ENCODE results near the gene FILIP1L. TPM values are rescaled to one million over a fixed set of nuclear protein-coding genes. Genes with fewer than 3 reads are reported as not detected.

Gene FILIP1L
- total and polyA plus RNA-seq, 11 donors = 18.2 to 120 (median 77.3) TPM

GRCh38 chr3:100006570-100007271 lies 107.6 kb downstream of the FILIP1L start:
- peak in 2 of 4 donors; percentile 12 to 26 for ATAC-seq

DNA sequence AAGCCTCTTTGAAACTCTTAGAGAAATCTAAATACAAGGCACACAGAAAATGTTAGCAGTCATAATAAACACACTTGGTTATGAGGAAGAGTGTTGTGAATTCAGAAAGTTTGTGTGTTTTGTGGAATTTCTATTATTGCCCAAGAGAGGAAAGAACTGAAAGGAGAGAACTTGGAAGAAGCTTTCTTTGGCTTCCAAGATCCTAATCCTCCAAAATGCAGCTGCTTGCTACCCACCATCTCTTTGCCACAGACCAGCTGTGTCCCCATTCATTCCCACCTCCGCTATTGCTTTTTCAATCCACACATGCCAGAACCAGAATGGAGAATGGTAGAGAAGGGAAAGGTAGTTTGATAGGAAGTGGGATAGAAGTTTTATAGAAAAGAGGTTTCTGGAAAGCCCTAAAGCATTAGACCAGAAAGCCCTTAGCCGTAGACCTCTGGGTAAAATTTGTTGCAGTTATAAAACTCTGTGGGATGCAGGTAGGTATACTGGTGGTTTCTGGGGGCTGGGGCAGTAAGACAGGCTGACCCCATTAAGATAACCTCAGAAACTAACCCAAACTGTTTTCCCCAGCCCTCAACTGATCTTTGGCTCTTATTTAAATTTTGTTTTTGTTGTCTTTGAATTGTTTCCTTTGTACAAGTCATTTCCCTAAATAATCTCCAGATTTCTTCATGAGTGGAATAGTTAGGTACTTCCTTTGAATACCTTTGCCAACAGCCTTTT lies 108.5 kb downstream of the FILIP1L start:
- TF ChIP-seq POLR2A (IDR thresholded peaks at IDR 0.05) = no peak
- TF ChIP-seq, protein P1, sequence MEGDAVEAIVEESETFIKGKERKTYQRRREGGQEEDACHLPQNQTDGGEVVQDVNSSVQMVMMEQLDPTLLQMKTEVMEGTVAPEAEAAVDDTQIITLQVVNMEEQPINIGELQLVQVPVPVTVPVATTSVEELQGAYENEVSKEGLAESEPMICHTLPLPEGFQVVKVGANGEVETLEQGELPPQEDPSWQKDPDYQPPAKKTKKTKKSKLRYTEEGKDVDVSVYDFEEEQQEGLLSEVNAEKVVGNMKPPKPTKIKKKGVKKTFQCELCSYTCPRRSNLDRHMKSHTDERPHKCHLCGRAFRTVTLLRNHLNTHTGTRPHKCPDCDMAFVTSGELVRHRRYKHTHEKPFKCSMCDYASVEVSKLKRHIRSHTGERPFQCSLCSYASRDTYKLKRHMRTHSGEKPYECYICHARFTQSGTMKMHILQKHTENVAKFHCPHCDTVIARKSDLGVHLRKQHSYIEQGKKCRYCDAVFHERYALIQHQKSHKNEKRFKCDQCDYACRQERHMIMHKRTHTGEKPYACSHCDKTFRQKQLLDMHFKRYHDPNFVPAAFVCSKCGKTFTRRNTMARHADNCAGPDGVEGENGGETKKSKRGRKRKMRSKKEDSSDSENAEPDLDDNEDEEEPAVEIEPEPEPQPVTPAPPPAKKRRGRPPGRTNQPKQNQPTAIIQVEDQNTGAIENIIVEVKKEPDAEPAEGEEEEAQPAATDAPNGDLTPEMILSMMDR (IDR thresholded peaks at IDR 0.05) = no peak
- H3K9me3 ChIP-seq = no peaks in the 10 kb centered on the region
- no peaks in the 10 kb centered on the region for H3K36me3 ChIP-seq
- intact Hi-C loops (cut with DNase I) = loop anchor here in 8 of 10 donors (5.0 to 10.0 kb wide), 11 partner anchors 36 to 161 kb away; no protein-coding TSS in a partner anchor
- ATAC-seq (no peak), DNase-seq (no peak)
- peak overlapping the region in 10 of 12 donors; percentile 10 to 78 (median 59) for H3K27ac ChIP-seq
- H3K4me1 ChIP-seq = peaks cover 10 to 80% (median 56%) of the 10 kb centered on the region in 12 donors
- no peaks in the 10 kb centered on the region for H3K27me3 ChIP-seq
- H3K4me3 ChIP-seq = no peak overlapping the region
- WGBS, 4 donors = 74 to 95% (median 83%) methylated on average over 2 of the region's 2 CpGs

More at GRCh38 chr3:100006570-100007271, 107.6 kb downstream of the FILIP1L start:
- DNase-seq = no peak
- intact Hi-C loops (cut with DNase I) = loop anchor here in 8 of 10 donors (5.0 to 10.0 kb wide), 11 partner anchors 36 to 162 kb away; no protein-coding TSS in a partner anchor
- Histone ChIP-seq H3K27me3 (no peaks in the 10 kb centered on the region), H3K27ac (peak overlapping the region in 11 of 12 donors; percentile 4 to 78 (median 51)), H3K4me1 (peaks cover 10 to 80% (median 56%) of the 10 kb centered on the region in 12 donors), H3K36me3 (no peaks in the 10 kb centered on the region), H3K4me3 (no peak overlapping the region), H3K9me3 (no peaks in the 10 kb centered on the region)
- 55 to 71% (median 62%) methylated on average over 2 of the region's 2 CpGs for WGBS, 4 donors
- no peak for TF ChIP-seq POLR2A (IDR thresholded peaks at IDR 0.05)
- TF ChIP-seq, protein P1 (IDR thresholded peaks at IDR 0.05) = peak in 4 of 12 donors; percentile 21 to 32 (median 28)

DNA sequence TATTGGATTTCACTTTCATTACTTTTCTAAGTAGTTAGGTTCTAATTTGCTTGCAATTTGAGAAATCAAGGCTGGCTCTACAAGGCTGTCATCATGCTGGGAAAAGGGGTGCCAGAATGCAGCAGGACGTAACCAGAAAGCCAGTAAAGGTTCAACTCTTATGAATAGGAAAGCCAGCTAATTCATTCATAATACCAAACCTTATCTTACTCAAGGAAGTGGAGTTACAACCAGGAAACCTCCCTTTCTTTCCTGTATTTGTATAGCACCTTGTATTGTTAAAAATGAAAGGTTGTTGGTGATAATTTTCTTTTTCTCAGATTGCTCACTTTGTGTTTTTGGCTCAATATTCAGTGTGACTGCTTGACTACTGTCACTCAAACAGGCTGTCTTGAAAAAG lies 109.4 kb downstream of the FILIP1L start:
- Histone ChIP-seq H3K4me3 (no peak overlapping the region), H3K4me1 (peaks cover 10 to 75% (median 53%) of the 10 kb centered on the region in 12 donors), H3K36me3 (no peaks in the 10 kb centered on the region), H3K27me3 (no peaks in the 10 kb centered on the region), H3K9me3 (no peaks in the 10 kb centered on the region), H3K27ac (peak overlapping the region in 7 of 12 donors; percentile 12 to 78 (median 53))
- intact Hi-C loops (cut with DNase I) = loop anchor here in 8 of 10 donors (5.0 to 10.0 kb wide), 11 partner anchors 37 to 160 kb away; no protein-coding TSS in a partner anchor
- peak in 1 of 5 donors; percentile 19 for DNase-seq
- 52 to 70% (median 59%) methylated on average over 1 of the region's 1 CpG for WGBS, 4 donors
- ATAC-seq = peak; percentile 11 to 53 (median 36)
- TF ChIP-seq, protein P1 (IDR thresholded peaks at IDR 0.05) = no peak
- TF ChIP-seq POLR2A (IDR thresholded peaks at IDR 0.05) = no peak

Data from heart left ventricle (tissue), 16 donors.